KMS-11 (cell line): ENCODE measurements around the gene GOSR2.
"Not testable (repeated sequence)": the region's sequence is repeated elsewhere in the genome, so short reads cannot be mapped to it uniquely, and the experiment has no call there.

Source experiments
- H2AFZ ChIP-seq: fragments of 200-600 bp; sonication (generic); 2 replicates; pipeline ENCODE4 v1.6.1; 2016; ENCODE audit warnings: antibody characterized with exemption, mixed run types, low read depth
- H3K27ac ChIP-seq: fragments of 200-600 bp; sonication (generic); 2 replicates; pipeline ENCODE4 v1.6.1; 2016; ENCODE audit warnings: mild to moderate bottlenecking, mixed run types
- H3K27me3 ChIP-seq: fragments of 200-600 bp; sonication (generic); 2 replicates; pipeline ENCODE4 v1.6.1; 2017; ENCODE audit warnings: mild to moderate bottlenecking, low read depth, mixed run types, moderate library complexity; ENCODE audit not compliant: insufficient read depth
- H3K36me3 ChIP-seq: fragments of 200-600 bp; sonication (generic); 2 replicates; pipeline ENCODE4 v1.6.1; 2017; ENCODE audit warnings: mild to moderate bottlenecking, mixed run types; ENCODE audit not compliant: insufficient read depth
- H3K4me1 ChIP-seq: fragments of 200-600 bp; sonication (generic); 2 replicates; pipeline ENCODE4 v1.6.1; 2016; ENCODE audit warnings: mild to moderate bottlenecking, low read depth, mixed run types; ENCODE audit not compliant: poor library complexity, severe bottlenecking
- H3K4me2 ChIP-seq: fragments of 200-600 bp; sonication (generic); 2 replicates; pipeline ENCODE4 v1.7.0; 2016; ENCODE audit warnings: mild to moderate bottlenecking, mixed run types
- H3K4me3 ChIP-seq: fragments of 200-600 bp; sonication (generic); IDR thresholded peaks from 2 replicates; pipeline ENCODE4 v1.6.1; 2017; ENCODE audit warnings: low read depth, low read length, mixed read lengths; ENCODE audit not compliant: insufficient read depth
- H3K79me2 ChIP-seq: fragments of 200-600 bp; sonication (generic); 2 replicates; pipeline ENCODE4 v1.6.1; 2016; ENCODE audit warnings: low read depth, mixed run types; ENCODE audit not compliant: insufficient read depth
- H3K9ac ChIP-seq: fragments of 200-600 bp; sonication (generic); 2 replicates; pipeline ENCODE4 v1.6.1; 2016; ENCODE audit warnings: mild to moderate bottlenecking, mixed run types
- H4K20me1 ChIP-seq: fragments of 200-600 bp; sonication (generic); 2 replicates; pipeline ENCODE4 v1.6.1; 2016; ENCODE audit warnings: mild to moderate bottlenecking, mixed run types; ENCODE audit not compliant: insufficient read depth
- CTCF ChIP-seq: fragments of 200-600 bp; sonication (generic); conservative IDR thresholded peaks from 2 replicates; pipeline ENCODE4 v1.6.1; 2017; ENCODE audit warnings: low read depth, mild to moderate bottlenecking, antibody characterized with exemption, low read length, moderate library complexity, mixed read lengths

The GOSR2 gene

GRCh38 chr17:46950997-46951621 is 28.1 kb downstream of the GOSR2 start:
- no peak overlapping the region for H3K4me2 ChIP-seq

GRCh38 chr17:46951706-46952105 is 28.7 kb downstream of the GOSR2 start:
- no peaks in the 10 kb centered on the region for H3K27me3 ChIP-seq
- no peaks in the 10 kb centered on the region for H3K79me2 ChIP-seq
- no peak overlapping the region for H2AFZ ChIP-seq
- H3K27ac ChIP-seq: no peak overlapping the region
- no peaks in the 10 kb centered on the region for H3K36me3 ChIP-seq
- no peak overlapping the region for H3K4me2 ChIP-seq
- no peaks in the 10 kb centered on the region for H4K20me1 ChIP-seq
- H3K9ac ChIP-seq: no peak overlapping the region
- no peak for TF ChIP-seq CTCF
- H3K4me3 ChIP-seq: no peak overlapping the region
- H3K4me1 ChIP-seq: no peaks in the 10 kb centered on the region

More at GRCh38 chr17:46950997-46951621, 28.1 kb downstream of the GOSR2 start:
- Histone ChIP-seq H3K4me3 (no peak overlapping the region), H3K27me3 (no peaks in the 10 kb centered on the region), H4K20me1 (no peaks in the 10 kb centered on the region), H3K9ac (no peak overlapping the region), H3K27ac (no peak overlapping the region), H2AFZ (no peak overlapping the region), H3K79me2 (no peaks in the 10 kb centered on the region), H3K36me3 (no peaks in the 10 kb centered on the region), H3K4me1 (no peaks in the 10 kb centered on the region)
- TF ChIP-seq CTCF: no peak

- no peaks in the 10 kb centered on the region for H3K36me3 ChIP-seq
- H3K79me2 ChIP-seq: no peaks in the 10 kb centered on the region
- no peaks in the 10 kb centered on the region for H4K20me1 ChIP-seq
- H2AFZ ChIP-seq: no peak overlapping the region
- H3K9ac ChIP-seq: no peak overlapping the region
- H3K27ac ChIP-seq: no peak overlapping the region
- no peaks in the 10 kb centered on the region for H3K27me3 ChIP-seq
- TF ChIP-seq CTCF: no peak
- H3K4me3 ChIP-seq: no peak overlapping the region
- no peak overlapping the region for H3K4me2 ChIP-seq
- H3K4me1 ChIP-seq: no peaks in the 10 kb centered on the region
These were observed 29.2 kb downstream of the GOSR2 start for GRCh38 chr17:46952115-46952514.

GRCh38 chr17:46953191-46953590 is 30.2 kb downstream of the GOSR2 start:
- not testable (repeated sequence) for H3K4me1 ChIP-seq, H3K9ac ChIP-seq, H2AFZ ChIP-seq, H3K27me3 ChIP-seq, H3K36me3 ChIP-seq, H3K4me3 ChIP-seq, H3K79me2 ChIP-seq, H3K27ac ChIP-seq, H4K20me1 ChIP-seq, H3K4me2 ChIP-seq

- H4K20me1 ChIP-seq: no peaks in the 10 kb centered on the region
- no peak overlapping the region for H3K9ac ChIP-seq
- no peak overlapping the region for H3K4me3 ChIP-seq
- H3K27ac ChIP-seq: no peak overlapping the region
- H3K4me2 ChIP-seq: no peak overlapping the region
- H3K4me1 ChIP-seq: no peaks in the 10 kb centered on the region
- no peak overlapping the region for H2AFZ ChIP-seq
- H3K36me3 ChIP-seq: no peaks in the 10 kb centered on the region
- H3K27me3 ChIP-seq: no peaks in the 10 kb centered on the region
- H3K79me2 ChIP-seq: no peaks in the 10 kb centered on the region
- no peak for TF ChIP-seq CTCF
These were observed 35.2 kb downstream of the GOSR2 start for GRCh38 chr17:46958041-46958591.
